SK-N-SH (cell line): ENCODE measurements around the gene ZIC1.

Experiments used
- RAD21 ChIP-seq: IDR thresholded peaks from 2 replicates; pipeline ENCODE4 v1.6.1; 2012; ENCODE audit warnings: mild to moderate bottlenecking, low read length
- TF ChIP-seq, protein P1 (sequence below): fragments of 200-600 bp; sonication (generic); IDR thresholded peaks from 2 replicates; pipeline ENCODE4 v1.6.1; 2017; ENCODE audit warnings: antibody characterized with exemption, mild to moderate bottlenecking, moderate library complexity

- TF ChIP-seq RAD21 = no peak
- TF ChIP-seq, protein P1, sequence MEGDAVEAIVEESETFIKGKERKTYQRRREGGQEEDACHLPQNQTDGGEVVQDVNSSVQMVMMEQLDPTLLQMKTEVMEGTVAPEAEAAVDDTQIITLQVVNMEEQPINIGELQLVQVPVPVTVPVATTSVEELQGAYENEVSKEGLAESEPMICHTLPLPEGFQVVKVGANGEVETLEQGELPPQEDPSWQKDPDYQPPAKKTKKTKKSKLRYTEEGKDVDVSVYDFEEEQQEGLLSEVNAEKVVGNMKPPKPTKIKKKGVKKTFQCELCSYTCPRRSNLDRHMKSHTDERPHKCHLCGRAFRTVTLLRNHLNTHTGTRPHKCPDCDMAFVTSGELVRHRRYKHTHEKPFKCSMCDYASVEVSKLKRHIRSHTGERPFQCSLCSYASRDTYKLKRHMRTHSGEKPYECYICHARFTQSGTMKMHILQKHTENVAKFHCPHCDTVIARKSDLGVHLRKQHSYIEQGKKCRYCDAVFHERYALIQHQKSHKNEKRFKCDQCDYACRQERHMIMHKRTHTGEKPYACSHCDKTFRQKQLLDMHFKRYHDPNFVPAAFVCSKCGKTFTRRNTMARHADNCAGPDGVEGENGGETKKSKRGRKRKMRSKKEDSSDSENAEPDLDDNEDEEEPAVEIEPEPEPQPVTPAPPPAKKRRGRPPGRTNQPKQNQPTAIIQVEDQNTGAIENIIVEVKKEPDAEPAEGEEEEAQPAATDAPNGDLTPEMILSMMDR = no peak
Measured at GRCh38 chr3:147406028-147406931, 2.9 kb upstream of the ZIC1 start, which contains the start of gene ZIC4.
